HG02852 (cell line): ENCODE results near the gene SCUBE1.

ENCODE experiments used
- ATAC-seq: cut with Tn5 transposase; IDR thresholded peaks from one replicate; pipeline ENCODE4 v1.9.1; 2021; ENCODE audit warnings: mild to moderate bottlenecking, moderate library complexity; ENCODE audit not compliant: unreplicated experiment

The SCUBE1 gene

DNA sequence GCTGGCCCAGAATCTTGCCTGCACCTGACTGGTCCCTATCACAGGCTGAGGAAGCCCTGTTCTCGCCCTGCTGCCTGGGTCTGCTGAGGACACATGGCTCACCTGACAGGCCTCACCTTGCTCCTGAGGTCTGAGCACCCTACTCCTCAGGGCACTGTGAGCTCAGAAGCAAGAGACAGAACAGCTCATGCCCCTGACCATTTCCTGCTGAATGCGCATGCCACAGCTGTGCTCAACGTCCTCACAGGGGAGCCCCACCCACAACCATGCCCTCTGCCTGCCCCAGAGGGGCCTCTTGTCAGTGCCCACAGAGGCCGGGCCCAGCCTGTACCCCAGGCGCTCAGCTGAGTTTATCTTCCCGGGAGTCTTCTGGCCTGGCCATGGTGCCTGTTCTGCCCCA lies 194.6 kb downstream of the SCUBE1 start:
- no peak for ATAC-seq

DNA sequence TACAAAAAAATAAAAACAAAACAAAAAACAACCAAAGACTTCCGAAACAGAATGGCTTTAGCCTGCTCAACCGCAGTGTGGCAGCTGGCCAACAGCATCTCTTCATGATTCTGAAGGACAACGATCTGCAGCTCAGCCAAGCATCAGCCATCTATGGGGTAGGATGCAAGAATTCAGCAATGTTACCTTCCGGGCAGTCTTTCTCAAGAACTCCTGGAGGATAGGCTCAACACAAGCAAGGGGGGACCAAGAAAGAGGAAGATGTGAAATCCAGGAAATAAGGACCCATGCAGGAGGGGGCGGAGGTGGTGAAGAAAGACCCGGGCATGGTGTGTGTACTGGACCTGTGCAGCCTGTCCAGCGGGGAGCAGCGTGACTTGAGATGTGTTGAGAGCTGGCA lies 195.4 kb downstream of the SCUBE1 start:
- ATAC-seq: no peak
